ENCODE measurements around the gene SFPQ.

DNA sequence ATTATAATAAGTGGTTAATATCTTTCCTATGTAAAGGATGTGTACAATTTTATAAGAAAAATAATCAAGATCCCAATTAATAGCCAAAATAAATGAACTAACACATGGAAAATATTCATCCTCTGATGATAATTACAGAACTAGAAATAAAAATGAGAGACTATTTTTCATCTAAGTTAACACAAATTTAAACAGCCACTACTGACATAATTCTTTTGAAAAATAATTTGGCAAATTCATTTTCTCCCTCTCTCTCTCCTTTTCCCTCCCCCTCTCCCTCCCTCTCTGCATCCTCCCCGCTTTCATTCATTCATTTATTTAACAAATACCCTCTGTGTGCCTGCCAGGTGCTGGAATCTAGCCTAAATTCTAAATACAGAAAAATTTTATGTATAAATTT, 10.3 kb upstream of the SFPQ start:
- TF ChIP-seq, protein P1, sequence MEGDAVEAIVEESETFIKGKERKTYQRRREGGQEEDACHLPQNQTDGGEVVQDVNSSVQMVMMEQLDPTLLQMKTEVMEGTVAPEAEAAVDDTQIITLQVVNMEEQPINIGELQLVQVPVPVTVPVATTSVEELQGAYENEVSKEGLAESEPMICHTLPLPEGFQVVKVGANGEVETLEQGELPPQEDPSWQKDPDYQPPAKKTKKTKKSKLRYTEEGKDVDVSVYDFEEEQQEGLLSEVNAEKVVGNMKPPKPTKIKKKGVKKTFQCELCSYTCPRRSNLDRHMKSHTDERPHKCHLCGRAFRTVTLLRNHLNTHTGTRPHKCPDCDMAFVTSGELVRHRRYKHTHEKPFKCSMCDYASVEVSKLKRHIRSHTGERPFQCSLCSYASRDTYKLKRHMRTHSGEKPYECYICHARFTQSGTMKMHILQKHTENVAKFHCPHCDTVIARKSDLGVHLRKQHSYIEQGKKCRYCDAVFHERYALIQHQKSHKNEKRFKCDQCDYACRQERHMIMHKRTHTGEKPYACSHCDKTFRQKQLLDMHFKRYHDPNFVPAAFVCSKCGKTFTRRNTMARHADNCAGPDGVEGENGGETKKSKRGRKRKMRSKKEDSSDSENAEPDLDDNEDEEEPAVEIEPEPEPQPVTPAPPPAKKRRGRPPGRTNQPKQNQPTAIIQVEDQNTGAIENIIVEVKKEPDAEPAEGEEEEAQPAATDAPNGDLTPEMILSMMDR (IDR thresholded peaks at IDR 0.05; ENCODE audit: borderline replicate concordance, extremely low read depth, low read length, poor library complexity, severe bottlenecking): no peak
- no peak for TF ChIP-seq EZH2 (IDR thresholded peaks at IDR 0.05; ENCODE audit: borderline replicate concordance, low read depth, low read length, severe bottlenecking)

Data from DND-41 (cell line).